Ascending aorta (tissue), 2 donors: ENCODE data around the gene ZFHX2. TPM values are rescaled to one million over a fixed set of nuclear protein-coding genes. Genes with fewer than 3 reads are reported as not detected.

Experiments used
- DNase-seq, 2 donors: peaks; one replicate each; pipeline ENCODE4 v3.0.0-alpha.2; 2019; ENCODE audit warnings: low spot score in 2 of 2
- H3K27ac ChIP-seq, 2 donors: fragments of 200-600 bp; sonication (generic); one replicate each; pipeline ENCODE4 v1.5.1; 2016 to 2017; ENCODE audit warnings: mild to moderate bottlenecking in 1 of 2
- H3K27me3 ChIP-seq: fragments of 200-600 bp; sonication (generic); one replicate; pipeline ENCODE4 v1.5.1; 2017
- H3K36me3 ChIP-seq, 2 donors: fragments of 200-600 bp; sonication (generic); one replicate each; pipeline ENCODE4 v1.5.1; 2016
- H3K4me1 ChIP-seq, 2 donors: fragments of 200-600 bp; sonication (generic); one replicate each; pipeline ENCODE4 v1.5.1; 2016 to 2017; ENCODE audit warnings: mild to moderate bottlenecking in 1 of 2
- H3K4me3 ChIP-seq, 2 donors: fragments of 200-600 bp; sonication (generic); one replicate each; pipeline ENCODE4 v1.5.1; 2016 to 2017; ENCODE audit warnings: mild to moderate bottlenecking in 1 of 2
- H3K9me3 ChIP-seq, 2 donors: fragments of 200-600 bp; sonication (generic); one replicate each; pipeline ENCODE4 v1.5.1; 2016
- intact Hi-C: fragments of 100-400 bp; cut with DNase I; formaldehyde crosslinking; loops from one replicate; pipeline ENCODE4 v1.15.1; 2023
- total RNA-seq: library from RNA; depleted of rRNA; stranded (reverse); fragments of >200 nt; gene quantifications from one replicate; pipeline ENCODE4 v1.1.0, GENCODE V29; 2016
- TF ChIP-seq, protein P1 (sequence below), 3 experiments: fragments of 200-600 bp in 2 of 3; fragments of 450-650 bp in 1 of 3; sonication (generic) in 2 of 3; IDR thresholded peaks; one replicate each; pipeline ENCODE4 v1.5.1; 2016 to 2019; ENCODE audit warnings: antibody characterized with exemption in 3 of 3, mild to moderate bottlenecking in 1 of 3, moderate library complexity in 1 of 3

The ZFHX2 gene
- total RNA-seq, 1 donor from 2014 or later: 1.3 TPM

DNA sequence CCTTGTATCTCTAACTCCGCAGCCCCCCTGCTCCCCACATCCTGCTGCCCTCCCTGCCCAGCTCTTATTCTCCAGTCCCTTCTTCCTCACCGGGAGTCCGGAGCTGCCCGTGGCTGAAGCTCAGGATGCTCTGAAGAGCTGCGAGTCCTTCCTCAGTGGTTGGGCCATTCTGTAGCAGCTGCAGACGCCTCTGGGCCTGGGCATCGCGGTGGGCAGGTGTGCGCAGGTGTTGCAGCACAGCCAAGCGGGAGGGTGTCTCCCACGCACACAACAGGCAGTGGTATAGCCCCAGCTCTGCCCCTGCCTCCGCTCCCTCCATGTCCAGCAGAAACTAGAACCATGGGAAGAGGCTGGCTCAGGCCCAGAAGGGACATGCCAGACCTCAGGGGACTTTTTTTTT is 20.2 kb downstream of the ZFHX2 start:
- intact Hi-C loops: no loop called here
- DNase-seq: no peak

DNA sequence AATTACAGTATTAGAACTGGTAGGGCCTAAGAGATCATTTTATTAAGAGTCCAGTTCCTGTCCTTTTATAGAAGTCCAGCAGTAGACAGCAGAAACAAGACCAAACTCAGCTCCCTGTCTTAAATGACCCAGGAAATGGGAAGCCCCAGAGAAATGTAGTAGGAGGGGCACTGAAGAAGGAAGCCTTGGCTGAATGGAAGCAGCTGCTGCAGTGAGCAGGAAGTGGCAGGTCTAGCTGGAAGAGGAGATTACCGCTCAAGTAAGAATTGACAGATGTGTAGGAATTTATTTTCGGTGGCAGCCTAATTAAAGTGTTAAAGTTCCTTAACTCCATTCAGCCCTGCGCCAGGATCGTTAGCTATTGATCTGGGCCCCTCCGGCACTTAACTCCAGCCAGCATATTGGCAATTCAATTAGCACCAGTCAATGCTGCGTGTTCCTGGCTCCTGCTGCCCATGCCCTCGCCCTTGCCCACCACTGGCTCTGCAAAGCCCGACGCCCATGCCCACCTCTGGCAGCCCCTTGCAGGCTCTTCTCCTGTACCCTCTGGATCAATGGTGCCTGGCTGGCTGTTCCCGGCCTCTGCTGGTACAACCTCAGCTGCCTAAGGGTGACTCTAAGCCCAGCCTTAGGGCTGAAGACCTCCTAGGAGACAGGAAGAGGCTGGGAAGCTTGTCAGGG is 21.1 kb downstream of the ZFHX2 start:
- peaks cover 0 to 2% of the 10 kb centered on the region in 2 donors for H3K36me3 ChIP-seq
- no peak overlapping the region for H3K4me3 ChIP-seq
- H3K27ac ChIP-seq: no peak overlapping the region
- intact Hi-C loops: no loop called here
- no peak for DNase-seq
- H3K4me1 ChIP-seq: no peaks in the 10 kb centered on the region
- TF ChIP-seq, protein P1, sequence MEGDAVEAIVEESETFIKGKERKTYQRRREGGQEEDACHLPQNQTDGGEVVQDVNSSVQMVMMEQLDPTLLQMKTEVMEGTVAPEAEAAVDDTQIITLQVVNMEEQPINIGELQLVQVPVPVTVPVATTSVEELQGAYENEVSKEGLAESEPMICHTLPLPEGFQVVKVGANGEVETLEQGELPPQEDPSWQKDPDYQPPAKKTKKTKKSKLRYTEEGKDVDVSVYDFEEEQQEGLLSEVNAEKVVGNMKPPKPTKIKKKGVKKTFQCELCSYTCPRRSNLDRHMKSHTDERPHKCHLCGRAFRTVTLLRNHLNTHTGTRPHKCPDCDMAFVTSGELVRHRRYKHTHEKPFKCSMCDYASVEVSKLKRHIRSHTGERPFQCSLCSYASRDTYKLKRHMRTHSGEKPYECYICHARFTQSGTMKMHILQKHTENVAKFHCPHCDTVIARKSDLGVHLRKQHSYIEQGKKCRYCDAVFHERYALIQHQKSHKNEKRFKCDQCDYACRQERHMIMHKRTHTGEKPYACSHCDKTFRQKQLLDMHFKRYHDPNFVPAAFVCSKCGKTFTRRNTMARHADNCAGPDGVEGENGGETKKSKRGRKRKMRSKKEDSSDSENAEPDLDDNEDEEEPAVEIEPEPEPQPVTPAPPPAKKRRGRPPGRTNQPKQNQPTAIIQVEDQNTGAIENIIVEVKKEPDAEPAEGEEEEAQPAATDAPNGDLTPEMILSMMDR (IDR thresholded peaks at IDR 0.05): no peak
- H3K27me3 ChIP-seq: no peaks in the 10 kb centered on the region
- no peaks in the 10 kb centered on the region for H3K9me3 ChIP-seq

More for the DNA sequence above, 20.2 kb downstream of the ZFHX2 start:
- no peaks in the 10 kb centered on the region for H3K4me1 ChIP-seq
- no peak overlapping the region for H3K27ac ChIP-seq
- H3K27me3 ChIP-seq: no peaks in the 10 kb centered on the region
- H3K4me3 ChIP-seq: no peak overlapping the region
- TF ChIP-seq, protein P1 (IDR thresholded peaks at IDR 0.05): no peak
- H3K9me3 ChIP-seq: no peaks in the 10 kb centered on the region
- no peaks in the 10 kb centered on the region for H3K36me3 ChIP-seq

DNA sequence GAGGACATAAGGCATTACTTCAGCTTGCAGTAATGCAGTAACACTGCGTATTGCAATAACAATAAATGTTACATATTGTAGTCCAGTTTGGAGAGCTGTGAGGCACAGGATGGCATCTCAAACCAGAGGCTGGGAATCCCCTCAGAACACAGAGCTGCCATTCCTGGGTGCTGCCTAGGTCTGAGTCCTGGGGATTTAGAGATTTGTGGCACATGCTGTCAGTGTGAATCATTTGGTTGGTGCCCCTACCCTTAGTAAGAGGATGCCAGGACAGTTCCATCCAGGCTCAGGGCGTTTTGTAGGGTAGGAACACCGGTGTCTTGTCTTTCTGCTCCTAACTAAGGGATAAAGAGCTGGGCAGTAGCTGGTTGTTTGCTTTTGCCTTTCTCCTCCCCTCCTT is 22.5 kb downstream of the ZFHX2 start:
- DNase-seq: no peak
- intact Hi-C loops: no loop called here
- Histone ChIP-seq H3K9me3 (no peaks in the 10 kb centered on the region), H3K4me3 (no peak overlapping the region), H3K27me3 (no peaks in the 10 kb centered on the region), H3K36me3 (peaks cover 0 to 3% of the 10 kb centered on the region in 2 donors), H3K27ac (no peak overlapping the region), H3K4me1 (no peaks in the 10 kb centered on the region)
- TF ChIP-seq, protein P1 (IDR thresholded peaks at IDR 0.05): no peak

DNA sequence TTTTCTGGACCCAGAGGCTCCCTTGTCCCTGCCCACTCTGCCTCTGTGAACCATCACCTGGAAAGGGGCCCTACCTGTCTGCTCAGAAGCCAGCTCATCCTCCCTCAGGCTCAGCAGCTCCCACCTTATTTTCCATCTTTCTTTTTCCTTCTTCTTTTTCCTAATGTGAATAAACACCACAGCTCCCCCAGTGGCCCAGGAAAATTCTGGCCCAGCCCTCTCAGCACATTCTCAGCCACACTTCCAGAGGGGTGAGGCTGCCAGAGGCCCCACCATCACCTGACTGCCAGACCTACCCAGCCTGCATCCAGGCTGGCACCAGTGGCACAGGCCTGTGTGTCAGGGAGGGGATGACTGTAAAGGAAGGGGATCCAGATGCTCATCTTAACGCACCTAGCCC is 23.0 kb downstream of the ZFHX2 start:
- Histone ChIP-seq H3K36me3 (peaks cover 0 to 3% of the 10 kb centered on the region in 2 donors), H3K27me3 (no peaks in the 10 kb centered on the region), H3K4me1 (no peaks in the 10 kb centered on the region), H3K4me3 (no peak overlapping the region), H3K27ac (no peak overlapping the region), H3K9me3 (no peaks in the 10 kb centered on the region)
- TF ChIP-seq, protein P1 (IDR thresholded peaks at IDR 0.05): no peak
- no peak for DNase-seq
- intact Hi-C loops: no loop called here

DNA sequence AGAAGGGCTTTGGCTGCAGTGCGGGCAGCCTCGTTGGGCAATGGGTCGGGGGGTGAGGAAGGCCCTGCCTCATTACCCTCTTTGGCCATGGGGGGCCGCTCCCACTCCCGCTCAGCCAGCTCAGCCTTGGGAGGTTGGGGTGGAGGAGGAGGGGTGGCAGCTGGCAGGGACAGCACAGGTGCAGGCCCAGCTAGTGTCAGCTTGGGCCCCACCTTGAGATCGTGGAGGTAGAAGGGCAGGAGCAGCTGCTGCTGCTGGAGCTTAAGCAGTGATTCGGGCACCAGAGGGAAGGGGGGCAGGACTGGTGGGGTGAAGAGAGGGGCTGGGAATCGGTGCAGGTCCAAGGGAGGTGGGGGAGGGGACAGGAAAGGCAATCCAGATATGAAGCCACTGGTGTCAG is 26.0 kb downstream of the ZFHX2 start:
- Histone ChIP-seq H3K36me3 (peaks cover 0 to 3% of the 10 kb centered on the region in 2 donors), H3K27ac (no peak overlapping the region), H3K9me3 (no peaks in the 10 kb centered on the region), H3K4me3 (no peak overlapping the region), H3K27me3 (no peaks in the 10 kb centered on the region), H3K4me1 (no peaks in the 10 kb centered on the region)
- no peak for DNase-seq
- TF ChIP-seq, protein P1 (IDR thresholded peaks at IDR 0.05): no peak
- intact Hi-C loops: no loop called here
